ENCODE measurements around the gene RPL10.
A peak's percentile ranks its signal among the peaks of the same experiment; 100 is the strongest.

Gene RPL10

DNA sequence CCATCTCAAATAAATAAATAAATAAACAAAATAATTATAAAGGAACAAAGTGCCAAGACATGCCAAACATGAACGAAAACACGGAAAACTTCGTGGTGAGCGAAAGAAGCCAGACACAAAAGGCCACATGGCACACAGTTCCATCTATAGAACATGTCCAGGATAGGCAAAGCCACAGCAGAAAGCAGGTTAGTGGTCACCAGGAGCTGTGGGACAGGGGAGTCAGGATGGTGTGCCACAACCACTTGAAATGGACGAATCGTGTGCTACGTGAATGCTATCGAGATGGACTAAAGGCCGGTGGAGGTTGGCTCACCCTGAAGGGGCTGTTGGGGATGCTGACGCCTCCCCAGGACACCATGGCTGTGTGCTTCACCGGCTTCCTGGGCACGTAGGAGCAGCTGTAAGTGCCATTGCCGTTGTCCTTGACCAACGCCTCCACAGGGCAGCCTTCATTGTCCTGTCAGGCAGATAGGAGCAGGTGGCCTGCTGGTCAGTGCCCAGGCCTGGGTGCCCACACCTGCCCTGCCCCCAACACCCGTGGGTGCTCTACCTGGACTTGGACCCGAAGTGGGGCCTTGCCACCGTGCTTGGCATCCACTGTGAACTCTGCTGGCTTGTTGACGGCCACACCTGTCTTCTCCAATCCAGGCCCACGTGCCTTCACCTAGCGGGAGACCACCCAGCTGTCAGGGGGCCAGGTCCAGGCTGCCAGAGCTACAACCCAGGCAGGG is 34.3 kb upstream of the RPL10 start:
- DNase-seq, result no peak

DNA sequence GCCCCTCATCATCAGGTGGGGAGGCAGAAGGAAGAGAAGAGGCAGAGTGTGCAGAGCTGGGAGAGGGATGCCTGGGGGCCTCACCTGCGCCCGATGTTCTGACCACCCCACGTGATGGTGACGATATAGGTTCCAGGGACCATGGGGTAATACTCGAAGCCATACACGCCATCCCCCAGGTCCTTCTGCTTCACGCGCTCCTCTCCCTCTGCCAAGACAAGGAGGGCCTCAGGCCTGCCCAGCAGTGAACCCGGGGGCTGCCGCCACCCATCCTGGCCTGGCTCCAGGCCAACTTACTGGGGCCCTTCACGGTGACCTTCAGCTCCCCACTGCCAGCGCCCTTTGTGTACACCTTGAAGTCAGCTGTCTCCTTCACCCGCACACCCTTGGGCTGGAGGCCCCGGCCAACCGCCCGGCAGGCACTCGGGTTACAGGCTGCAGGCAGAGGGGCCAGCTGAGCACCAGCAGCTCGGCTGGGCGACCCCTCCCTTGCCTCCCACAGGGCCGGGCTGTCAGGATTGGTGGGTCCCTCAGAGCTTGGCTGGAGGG is 33.1 kb upstream of the RPL10 start:
- DNase-seq, result no peak

DNA sequence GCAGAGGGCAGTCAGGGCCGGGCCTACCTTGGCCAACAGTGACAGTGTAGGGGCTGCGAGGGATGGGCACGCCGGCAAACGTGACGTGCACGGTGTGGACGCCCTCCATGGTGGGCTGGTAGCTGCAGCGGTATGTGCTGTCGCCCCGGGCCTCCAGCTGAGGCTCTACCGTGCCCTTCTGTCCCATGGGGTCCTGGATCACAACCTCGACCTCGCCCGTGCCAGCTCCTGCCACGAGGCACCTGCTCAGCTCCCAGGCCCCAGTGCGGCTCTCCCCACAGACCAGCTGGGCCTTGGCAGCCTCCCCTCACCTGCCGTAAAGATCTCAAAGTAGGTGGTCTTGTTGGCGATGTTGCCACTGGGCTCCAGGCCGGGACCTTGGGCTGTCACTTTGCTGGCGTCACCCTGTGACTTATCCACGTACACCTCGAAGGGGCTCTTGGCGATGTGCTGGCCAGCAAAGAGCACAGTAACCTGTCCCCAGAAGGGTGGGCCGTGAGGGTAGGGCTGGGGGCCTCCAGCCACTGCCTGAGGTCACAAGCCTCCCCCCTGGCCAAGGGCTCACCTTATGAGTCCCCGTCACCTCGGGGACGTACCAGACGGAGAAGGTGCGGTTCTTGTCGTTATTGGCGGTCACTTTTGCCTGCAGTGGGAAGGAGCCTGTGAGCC is 32.0 kb upstream of the RPL10 start:
- no peak for DNase-seq

DNA sequence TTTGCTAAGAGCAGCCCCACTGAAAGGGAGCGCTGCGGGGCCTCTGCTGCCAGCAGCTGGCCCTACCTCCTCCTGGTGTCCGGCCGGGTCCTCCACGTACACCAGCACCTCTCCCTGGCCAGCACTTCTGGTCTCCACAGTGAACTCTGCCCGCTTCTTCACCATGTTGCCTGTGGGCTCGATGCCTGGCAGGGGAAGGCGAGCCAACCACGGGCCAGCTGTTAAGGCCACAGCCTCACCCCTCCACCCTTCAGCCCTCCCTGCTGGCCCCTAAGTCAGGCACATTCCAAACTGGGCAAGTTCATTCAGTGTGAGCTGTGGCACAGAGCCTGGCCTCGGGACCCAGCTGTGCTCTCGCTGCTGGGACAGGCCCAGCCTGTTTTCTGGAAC is 31.5 kb upstream of the RPL10 start:
- DNase-seq, result no peak

DNA sequence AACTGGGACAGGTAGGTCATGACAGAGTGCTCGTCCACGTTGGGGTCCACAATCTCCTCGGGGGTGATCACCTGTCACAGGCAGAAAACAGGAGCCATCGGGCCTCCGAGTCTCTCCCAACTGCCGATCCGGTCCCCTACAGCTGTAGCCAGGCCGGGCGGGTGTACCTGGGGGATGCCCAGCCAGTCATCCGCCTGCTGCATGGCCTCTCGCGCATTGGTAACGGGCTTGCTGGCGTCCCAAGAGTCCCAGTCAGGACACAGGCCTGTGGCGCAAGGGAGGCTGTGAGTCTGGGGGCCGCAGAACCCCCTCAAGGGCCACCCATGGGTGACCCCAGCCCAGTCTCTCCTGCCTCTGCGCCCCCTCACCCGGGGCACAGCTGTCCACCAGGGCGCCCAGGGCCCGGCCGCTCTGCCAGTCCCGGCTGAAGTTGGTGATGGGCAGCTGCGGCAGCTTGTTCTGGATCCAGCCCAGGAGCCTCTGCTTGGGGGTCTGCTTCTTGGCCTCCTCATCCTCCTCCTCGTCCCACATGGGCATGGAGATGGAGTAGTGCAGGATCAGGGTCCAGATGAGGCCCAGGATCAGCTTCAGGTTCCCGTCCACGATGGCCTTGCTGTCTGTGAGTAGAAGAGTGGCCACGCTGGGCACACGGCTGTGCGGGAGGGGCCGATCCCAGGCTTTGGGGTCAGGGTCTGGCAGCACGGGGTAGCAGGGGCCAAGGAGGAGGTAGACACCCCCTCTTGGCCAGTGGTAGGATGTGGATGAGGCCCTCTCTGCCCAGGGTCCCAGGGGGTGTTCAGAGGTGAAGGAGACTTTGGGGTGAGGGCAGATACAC is 30.5 kb upstream of the RPL10 start:
- no peak for DNase-seq

DNA sequence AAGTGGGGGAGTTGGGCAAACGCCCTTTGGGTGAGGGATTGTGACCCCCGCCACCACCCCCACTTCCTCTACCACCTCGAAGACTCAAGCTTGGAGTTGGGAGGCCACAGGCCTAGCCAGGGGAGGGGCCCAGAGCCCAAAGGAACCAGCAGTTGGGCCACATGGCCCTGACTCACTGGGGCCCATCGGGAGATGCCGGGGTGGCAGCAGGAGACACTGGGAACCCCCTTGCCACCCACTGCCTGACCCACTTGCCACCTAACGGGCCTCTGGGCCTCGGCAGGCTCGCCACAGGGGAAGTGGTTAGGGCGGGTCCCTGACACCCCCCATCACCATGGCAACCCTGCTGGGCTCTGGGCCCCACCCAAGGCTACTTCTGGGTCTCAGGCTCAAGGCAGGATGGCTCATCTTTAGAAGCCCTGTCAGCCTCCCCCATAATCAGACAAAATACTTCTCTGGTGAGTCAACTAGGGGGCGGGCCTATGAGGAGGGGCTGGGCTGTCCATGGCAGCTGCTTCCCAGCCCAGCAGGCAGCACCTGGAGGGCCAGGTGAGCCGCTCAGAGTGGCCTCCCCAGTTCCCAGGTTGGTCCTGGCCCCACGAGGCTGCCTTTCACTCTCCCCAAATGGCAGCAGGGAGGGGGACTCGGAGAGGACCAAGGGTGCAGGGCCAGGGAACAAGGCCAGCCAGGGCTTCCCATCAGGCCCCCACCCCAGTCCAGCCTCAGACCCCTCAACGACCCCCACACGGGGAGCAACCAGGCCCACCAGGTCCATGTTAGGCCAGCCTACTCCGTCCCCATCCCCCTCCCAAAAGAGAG is 29.3 kb upstream of the RPL10 start:
- DNase-seq, result peak; percentile 89

DNA sequence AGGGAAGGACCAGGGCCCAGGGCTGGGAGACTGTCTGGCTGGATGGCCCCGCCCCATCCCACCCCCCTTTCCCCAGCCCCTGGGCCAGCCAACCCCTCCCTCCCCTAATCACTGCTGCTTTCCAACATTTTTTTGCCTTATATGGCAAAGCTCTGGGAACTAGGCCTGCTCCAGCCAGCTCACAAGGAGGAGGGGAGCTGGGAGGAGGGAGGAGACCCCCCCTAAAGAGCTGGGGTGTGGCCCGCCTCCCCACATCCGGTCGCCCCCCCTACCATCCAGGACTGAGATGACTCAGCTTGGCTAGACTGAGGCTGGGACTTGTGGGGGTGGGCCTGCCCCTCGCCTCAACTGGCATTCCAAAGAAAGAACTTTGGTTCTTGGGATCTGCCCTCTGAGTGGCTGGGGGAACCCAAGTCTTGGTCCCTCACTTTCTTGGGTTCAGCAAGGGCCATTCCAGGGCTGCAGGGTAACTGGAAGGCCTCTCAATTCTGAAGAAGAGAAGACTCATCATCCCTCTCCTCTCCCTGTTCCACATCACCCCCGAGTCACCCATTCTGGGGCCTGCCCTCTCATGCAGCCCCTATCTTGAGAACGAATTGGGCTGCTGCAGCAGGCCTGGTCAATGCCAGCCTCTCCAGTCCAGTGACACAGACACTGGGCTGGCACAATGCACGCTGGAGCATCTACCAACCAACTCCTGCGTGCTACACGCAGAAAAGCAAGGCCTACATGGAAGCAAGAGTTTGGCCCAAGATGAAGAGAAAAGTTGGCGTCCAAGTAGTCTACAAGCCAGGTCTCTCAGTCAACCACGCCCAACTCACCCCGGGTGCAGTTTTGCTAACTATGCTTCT is 28.5 kb upstream of the RPL10 start:
- peak; percentile 52 for DNase-seq

DNA sequence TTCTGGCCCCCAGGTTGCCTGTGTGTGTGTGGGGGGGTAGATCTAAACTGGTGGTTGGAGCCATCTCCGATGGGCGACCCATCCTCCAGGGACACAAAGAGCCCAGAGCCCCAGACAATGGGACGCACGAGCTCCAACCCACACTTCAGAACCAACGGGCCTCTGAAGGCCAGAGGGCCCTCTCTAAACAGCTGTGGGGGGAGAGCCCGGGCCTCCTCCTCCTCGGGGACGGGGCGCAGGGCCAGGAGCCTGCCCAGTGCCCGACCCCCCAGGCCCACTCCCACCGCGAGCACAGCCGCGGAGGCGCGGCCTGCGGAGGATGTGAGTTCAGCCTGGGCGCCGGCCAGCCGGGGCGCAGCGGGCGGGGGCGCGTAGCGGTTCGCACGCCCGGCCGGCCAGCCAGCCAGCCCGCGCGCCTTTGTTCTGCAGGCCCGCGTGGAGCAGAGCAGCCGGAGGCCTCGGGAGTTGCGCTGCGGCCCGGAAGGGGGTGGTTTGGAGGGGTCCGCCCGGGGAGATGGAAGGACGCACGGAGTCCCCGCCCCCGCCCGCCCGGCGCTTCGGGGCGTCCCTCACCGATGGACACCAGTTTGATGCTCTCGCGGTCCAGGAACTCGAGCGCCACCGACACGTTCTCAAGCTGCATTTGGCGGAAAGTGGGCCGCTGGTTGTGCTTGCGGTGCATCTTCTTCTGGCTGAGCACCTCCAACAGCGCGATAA is 27.7 kb upstream of the RPL10 start:
- DNase-seq, result peak; percentile 66

DNA sequence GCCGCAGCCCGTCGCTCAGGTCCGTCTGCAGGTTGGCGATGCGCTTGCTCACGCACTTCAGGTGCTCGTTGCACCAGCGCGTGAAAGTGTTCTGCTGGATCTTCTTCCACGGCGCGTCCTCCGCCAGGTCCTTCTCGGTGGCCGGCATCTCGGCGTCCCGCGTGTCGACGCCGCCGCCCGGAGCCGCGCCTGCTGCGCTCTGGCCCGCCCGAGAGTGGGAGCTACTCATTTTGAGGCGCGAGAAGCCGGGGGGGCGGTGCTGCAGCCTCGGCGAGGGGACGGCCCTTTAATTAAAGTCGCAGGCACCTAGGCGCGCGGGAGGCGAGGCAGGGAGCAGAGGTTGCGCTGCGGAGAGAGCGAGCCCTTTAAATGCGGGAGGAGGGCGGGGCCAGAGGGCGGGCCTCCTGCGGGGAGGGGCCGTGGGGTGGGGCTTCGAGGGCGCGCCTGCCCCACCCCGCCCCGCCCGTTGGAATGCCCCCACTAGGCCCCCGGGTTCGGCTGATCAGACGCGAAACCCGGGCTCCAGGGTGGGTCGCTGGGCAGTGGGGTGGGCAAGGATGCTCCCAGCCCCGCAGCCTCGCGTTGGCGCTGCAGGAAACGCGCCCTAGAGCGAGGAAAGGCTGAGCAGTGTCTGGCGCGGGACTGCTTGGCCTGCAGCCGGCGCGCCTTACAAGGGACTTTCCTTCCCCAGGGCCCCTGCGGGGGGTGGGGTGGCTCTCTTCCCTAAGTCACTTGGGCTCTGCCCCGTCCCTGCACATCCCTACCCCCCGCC is 27.0 kb upstream of the RPL10 start:
- peak; percentile 92 for DNase-seq

DNA sequence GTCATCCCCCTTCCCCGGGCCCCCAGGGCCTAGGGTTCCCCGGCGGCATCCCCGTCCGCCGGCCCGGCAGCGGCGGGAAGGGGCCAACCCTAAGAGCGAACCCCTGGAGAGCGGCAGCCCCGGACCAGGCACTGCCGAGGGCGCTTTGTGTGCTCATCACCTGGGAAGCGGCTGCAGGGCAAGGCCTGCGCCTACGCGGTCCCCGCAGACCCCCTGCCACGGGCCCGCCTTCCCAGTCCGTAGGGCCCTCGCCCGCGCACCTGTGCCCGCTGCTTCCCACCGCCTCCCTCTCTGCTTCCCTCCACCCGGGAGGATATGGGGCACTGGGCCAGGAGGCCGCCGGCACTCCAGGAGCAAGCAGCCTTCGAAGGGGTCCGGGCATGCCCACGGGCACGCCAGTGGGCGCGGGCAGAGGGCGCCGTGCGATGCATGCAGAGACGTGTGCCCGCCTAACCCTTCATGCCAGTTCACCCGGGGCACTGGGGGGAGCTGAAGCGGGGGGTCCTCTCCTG is 26.3 kb upstream of the RPL10 start:
- peak; percentile 53 for DNase-seq

DNA sequence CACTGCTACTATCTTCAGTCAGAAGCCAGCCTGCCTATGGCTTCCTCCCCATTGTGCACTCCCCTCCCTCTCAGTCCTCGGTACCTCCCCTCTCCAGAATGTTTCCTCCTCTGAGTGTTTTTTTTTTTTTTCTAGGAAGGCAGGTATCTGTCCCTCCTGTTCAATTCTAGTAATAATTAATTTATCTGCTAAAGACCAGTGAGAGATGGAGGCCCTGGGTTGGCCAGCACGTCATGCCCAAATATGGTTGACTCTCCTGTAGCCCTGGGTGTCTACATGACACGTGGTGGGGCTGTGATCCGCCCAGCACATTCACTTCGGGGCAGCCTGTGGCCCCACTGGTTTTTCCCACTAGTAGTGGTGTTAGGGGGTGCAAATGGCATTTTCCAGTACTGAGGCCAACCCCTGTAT is 25.6 kb upstream of the RPL10 start:
- peak; percentile 54 for DNase-seq

DNA sequence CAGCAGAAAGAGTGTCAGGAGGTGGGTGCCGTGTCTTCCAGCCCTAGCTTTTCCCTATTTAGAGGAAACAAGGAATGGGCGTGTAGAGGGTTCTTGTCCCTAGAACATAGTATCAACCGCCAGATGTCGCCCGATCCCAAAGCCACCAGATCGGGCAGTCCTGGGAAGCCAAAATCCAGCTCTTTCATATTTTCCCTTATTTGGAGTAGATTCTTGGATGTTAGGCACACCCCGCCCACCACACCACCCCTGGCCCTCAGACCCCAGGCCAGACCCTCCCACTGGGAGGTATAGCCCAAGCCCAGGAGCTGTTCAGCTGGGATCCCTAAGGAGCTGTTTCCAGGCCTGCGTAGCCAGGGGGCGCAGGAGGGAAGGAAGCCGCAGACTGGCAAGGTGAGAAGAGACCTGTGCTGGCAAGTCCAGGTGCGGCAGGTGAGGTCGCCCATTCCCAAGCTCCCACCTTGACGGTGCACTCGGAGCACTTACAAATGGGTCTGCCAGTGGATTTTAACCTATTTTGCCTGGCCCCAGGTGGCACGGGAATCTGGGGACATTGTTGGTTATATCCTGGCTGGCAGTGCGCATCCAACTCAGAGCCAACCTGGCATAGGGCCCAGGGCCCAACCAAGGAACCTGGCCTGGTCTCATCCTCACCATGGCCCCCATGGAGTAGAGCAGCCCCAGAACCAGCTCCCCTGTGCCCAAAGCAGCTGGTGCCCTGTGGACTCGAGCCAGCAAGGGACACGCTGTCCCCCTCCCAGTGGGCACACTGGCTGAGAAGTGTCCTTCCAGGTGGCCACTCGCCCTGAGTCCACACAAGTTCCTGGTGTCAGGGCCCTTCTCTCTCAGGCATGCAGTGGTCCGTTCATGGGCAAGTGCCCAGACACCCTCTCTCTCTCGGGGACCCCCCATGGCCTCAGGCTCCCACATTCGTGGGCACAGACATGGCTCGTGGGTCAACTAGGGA is 24.6 kb upstream of the RPL10 start:
- DNase-seq, result peak; percentile 94

DNA sequence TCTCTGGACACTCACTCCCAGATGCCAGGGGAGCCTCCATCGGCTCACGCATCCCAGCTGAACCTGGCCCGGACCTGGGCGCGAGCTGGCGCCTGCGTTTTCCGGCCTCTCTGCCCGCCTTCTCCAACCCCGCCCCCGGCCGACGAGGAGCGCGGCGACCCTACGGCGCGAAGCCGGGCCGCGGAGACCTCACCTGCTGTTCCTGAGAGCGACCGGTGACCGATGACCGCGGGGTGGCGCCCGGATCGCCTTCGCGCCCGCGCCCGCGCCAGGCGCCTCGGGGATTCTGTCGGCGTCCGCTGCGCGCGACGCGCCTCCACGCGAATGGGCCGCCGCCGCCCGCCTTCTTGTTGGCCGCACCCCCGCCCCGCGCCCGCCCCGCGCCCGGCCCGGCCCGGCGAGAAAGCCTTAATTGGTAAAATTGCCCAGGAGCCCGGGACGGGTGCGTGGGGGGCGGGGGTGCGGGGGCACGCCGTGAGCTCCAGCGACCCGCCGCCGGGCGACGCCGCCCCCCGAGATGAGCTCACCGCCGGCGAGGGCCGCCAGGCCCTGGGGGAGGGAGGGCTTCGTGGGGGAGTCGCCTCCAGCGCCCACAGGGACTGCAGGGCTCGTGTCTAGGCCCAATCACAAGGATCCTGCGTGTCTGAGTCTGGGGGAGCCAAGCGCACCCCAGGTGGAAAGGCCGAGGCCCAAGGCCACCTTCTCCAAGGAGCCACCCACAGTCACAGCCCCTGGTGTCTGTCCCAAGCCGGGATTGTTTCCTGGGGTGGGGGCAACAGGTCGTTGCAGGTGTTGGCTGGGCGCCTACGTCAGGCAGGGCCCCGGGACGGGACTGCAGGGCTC is 23.6 kb upstream of the RPL10 start, which contains the start of gene FLNA:
Gene FLNA, minus strand, starts transcription at position 322 of the 843 bp plus-strand sequence. CDS start 3,389 bp downstream, outside the sequence.
- peak; percentile 76 for DNase-seq

DNA sequence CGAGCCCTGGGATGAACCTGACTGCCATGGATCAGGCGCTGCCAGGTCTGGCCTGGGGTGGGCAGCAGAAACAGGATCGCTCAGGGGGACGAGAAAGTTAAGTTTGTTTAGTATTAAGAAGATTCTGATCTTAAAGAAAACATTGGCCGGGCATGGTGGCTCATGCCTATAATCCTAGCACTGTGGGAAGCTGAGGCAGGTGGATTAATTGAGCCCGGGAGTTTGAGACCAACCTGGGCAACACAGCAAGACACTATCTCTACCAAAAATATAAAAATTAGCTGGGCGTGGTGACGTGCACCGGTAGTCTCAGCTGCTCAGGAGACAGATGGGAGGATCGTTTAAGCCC is 23.0 kb upstream of the RPL10 start:
- DNase-seq, result no peak

DNA sequence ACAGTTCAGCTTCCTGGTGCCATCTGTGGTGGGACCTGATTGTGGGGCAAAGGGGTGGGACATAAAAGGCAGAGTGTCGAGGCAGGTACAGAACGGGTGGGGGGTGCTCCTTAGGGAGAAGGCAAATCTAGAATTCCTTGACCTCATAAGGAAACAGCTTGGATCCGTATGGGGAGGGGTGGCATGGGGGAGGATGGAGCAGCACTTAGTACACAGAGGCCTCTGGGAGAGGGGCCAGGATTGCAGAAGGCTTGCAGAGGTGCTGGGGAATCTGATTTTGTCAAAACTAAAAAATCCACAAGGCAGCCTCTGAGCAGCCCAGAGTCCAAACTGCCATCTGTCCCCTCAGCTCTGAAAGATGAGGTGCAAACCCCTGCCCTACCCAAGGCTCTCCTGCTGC is 21.4 kb upstream of the RPL10 start:
- DNase-seq, result no peak

DNA sequence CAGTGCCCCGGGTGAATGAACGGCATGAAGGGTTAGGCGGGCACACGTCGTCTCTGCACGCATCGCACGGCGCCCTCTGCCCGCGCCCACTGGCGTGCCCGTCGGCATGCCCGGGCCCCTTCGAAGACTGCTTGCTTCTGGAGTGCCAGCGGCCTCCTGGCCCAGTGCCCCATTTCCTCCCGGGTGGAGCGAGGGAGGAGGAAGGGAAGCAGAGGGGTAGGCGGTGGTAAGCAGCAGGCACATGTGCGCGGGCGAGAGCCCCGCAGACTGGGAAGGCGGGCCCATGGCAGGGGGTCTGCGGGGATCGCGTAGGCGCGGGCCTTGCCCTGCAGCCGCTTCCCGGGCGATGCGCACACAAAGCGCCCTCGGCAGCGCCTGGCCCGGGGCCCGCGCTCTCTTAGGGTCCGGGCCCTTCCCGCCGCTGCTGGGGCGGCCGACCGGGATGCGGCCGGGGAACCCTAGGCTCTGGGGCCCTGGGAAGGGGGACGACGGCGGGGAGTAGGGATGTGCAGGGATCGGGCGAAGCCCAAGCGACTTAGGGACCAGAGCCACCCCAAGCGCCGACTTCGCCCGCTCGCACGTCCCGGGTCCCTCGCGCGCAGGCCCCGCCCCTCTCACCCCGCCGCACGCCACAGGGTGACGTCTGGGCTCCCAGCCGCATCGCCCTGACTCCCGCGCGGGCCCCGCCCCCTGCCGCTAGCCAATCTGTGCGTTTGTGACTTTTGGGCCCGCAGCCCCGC is 19.9 kb upstream of the RPL10 start:
- peak; percentile 79 for DNase-seq

Data from DMS53 (cell line).